C4-2B (cell line): ENCODE measurements around the gene NLRP13.
A peak's percentile ranks its signal among the peaks of the same experiment; 100 is the strongest.
"Not testable (repeated sequence)": the region's sequence is repeated elsewhere in the genome, so short reads cannot be mapped to it uniquely, and the experiment has no call there.

Experiments used
- H3K27ac ChIP-seq: fragments of 450-650 bp; 2 replicates; pipeline ENCODE4 v1.5.1; 2017
- CTCF ChIP-seq: fragments of 450-650 bp; conservative IDR thresholded peaks from 2 replicates; pipeline ENCODE4 v1.5.1; 2017; ENCODE audit warnings: mild to moderate bottlenecking
- ZFX ChIP-seq: fragments of 450-650 bp; IDR thresholded peaks from 2 replicates; pipeline ENCODE4 v1.6.1; 2017

The NLRP13 gene

GRCh38 chr19:55931936-55932386 lies at the start of gene NLRP13:
TSS of gene NLRP13 (minus strand) at chr19:55932336. CDS start at chr19:55932311, 25 bp downstream.
- TF ChIP-seq ZFX (no peak), CTCF (no peak)
- no peak within 1 kb of the TSS for H3K27ac ChIP-seq

- TF ChIP-seq ZFX, result no peak
- no peak overlapping the region for H3K27ac ChIP-seq
Observed at GRCh38 chr19:55980415-55980814, 48.3 kb upstream of the NLRP13 start.

GRCh38 chr19:55973982-55974381 lies 41.8 kb upstream of the NLRP13 start:
- TF ChIP-seq ZFX (no peak), CTCF (no peak)
- no peak overlapping the region for H3K27ac ChIP-seq

GRCh38 chr19:55962186-55962585 lies 30.1 kb upstream of the NLRP13 start:
- TF ChIP-seq ZFX, result no peak
- TF ChIP-seq CTCF, result no peak
- no peak overlapping the region for H3K27ac ChIP-seq

- TF ChIP-seq CTCF, result no peak
- TF ChIP-seq ZFX, result no peak
- no peak overlapping the region for H3K27ac ChIP-seq
Observed at GRCh38 chr19:55959996-55960675, 28.0 kb upstream of the NLRP13 start.

GRCh38 chr19:55958356-55958755 lies 26.2 kb upstream of the NLRP13 start:
- no peak overlapping the region for H3K27ac ChIP-seq
- TF ChIP-seq ZFX, result no peak
- no peak for TF ChIP-seq CTCF

- peak overlapping the region; percentile 50 for H3K27ac ChIP-seq
- no peak for TF ChIP-seq CTCF
- TF ChIP-seq ZFX, result no peak
Observed at GRCh38 chr19:55956431-55956830, 24.3 kb upstream of the NLRP13 start.

- H3K27ac ChIP-seq, result not testable (repeated sequence)
Observed at GRCh38 chr19:55950566-55950965, 18.4 kb upstream of the NLRP13 start.
